T-helper 1 cell (primary cell): Measurements from ENCODE around the gene INAVA.
"Not testable (repeated sequence)": the region's sequence is repeated elsewhere in the genome, so short reads cannot be mapped to it uniquely, and the experiment has no call there.

Experiments used
- DNase-seq, 5 donors: peaks; one replicate each; pipeline ENCODE4 v3.0.0-alpha.2; 2012 to 2020

Gene INAVA

DNA sequence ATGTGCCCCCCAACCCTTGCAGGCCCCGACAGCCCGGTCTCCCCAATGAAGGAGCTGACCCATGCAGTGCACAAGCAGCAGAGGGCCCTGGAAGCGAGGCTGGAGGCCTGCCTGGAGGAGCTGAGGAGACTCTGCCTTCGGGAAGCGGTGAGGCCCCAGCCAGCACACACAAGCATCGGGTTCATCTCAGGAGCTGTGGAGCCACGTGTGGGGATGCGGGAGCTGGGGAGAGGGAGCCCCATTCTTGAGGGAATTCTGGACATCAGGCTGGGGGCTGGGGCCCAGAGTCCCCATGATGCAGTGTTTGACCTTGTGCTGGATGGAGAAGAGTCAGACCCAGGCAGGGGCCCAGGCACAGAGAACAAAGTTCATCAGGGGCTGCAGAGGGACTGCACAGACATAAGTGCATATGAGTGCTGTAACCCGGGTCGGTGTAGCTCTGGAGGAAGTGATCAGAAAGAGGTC lies 4.8 kb downstream of the INAVA start:
- DNase-seq, result no peak

DNA sequence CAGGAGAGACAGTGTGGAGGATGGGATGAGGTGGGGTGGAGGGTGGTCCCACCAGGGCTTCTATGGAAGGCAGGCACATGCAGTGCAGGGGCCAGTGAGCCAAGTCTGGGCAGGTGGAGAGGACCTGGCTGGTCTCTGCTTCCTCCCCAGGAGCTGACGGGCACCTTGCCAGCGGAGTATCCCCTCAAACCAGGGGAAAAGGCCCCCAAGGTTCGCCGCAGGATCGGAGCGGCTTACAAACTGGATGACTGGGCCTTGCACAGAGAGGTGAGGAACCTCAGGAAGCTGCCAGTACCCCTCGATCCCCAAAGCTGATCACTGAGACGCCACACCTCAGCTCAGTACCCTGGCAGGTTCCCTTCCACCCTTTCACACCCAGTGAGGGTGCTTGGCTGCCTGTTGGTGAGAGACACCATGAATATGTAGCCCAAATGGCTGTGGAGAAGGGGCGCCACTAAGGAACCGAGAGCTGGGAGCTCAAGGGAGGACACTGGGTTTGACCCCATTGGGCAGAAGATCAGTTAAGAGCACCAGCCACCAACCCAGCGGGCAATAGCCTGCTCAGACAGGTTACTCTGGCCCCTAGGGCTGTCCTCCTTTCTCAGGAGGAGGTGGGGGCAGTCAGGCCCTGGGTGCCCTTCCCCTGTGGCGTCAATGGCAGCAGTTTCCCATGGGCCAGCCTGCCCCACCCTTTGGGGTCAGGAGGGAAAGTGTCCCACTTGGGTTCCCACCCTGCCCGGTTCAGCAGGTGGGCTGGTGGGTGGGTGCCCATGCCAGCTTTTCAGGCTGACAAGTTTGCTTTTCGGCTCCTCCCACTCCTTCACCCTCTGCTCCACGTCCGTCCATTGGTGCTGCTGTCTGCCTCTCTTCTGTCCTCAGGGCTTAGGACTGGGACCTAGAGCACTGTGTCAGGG lies 5.5 kb downstream of the INAVA start:
- DNase-seq, result no peak

DNA sequence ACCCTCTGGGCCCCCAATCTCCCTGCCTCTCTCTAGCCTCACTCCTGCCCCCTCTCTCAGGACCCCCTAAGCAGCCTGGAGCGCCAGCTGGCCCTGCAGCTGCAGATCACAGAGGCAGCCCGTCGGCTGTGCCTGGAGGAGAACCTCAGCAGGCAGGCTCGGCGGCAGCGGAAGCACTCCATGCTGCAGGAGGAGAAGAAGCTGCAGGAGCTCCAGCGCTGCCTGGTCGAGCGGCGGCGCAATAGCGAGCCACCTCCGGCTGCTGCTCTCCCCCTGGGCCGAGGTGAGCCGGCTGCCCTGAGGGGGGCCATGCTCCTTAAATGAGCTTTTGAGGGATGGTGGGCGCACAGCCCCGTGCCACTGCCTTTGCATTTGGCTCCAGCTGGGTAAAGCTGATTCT lies 6.2 kb downstream of the INAVA start:
- no peak for DNase-seq

DNA sequence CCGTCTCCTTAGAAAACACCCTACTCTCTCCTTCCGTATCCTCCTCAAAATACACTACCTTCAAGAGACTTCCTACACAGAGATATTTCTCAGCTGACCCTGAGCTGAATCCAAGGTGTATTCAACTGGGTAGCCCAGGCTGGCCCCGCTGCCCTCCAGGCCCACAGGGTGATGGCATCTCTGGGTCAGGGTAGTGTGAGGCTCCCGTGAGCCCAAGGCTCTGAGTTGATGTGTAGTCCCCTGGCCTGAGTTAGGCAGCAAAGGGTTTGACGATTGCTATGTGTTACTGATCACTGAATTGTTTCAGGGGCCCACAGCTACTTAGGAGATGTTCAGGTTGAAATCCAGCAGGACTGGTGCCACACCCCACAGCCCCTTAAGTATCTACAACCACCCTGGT lies 6.7 kb downstream of the INAVA start:
- no peak for DNase-seq

DNA sequence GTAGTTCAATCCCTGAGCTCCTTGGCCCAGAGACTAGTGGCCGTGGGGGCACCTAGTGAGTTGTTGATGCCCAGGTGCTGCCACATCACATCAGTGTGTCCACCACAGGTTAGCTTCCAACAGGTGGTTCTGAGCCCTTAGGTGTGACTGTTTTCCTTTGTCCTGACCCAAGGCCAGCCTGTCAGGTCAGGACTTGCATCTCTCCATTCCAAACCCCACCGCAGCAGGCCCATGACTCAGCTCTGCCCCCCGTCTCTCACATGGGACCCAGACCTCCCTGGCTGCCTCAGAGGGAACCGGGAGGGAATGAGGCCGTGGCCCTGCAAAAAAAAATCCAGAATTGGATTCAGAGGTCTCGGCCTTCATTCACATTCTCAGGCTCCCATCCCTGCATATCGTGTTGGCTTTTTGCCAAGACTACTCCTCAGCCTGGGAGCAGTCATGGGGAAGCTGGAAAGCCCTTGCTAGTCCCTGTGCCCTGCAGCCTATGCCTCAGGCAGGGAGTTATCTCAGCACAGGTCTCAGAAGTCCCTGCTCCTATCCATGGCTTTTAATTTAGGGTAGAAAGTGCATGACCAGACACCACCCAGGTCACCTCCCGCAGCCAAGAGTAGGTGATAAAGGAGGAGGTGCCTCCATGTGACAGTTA lies 7.2 kb downstream of the INAVA start:
- DNase-seq, result no peak

DNA sequence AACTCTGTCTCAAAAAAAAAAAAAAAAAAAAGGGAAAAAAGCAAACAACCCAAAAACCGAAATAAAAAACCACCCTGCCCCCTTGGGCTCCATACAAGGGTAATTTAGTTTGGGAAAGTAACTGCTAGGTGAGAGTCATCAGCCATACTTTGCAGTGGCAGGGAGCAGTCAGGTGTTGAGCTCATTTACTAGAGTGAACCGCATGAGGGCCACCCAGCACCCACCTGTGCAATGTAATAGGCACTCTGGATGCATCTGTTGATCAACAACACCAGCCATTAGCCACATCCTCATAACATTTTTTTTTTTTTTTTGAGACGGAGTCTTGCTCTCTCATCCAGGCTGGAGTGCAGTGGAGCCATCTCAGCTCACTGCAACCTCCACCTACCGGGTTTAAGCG lies 9.1 kb downstream of the INAVA start:
- no peak for DNase-seq

DNA sequence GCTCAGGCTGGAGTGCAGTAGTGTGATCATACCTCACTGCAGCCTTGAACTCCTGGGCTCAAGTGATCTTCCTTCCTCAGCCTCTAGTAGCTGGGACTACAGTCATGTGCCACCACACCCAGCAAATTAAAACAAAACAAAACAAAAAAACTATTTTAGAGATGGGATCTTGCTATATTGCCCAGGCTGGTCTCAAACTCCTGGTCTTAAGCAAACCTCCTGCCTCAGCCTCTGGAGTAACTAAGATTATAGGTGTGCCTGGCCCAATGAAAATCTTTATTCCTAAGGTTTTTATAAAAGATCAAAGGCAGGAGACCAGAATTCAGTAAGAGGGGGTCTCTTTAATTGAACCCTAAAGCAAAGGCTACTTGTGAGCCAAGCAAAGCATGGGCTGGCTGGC lies 10.1 kb downstream of the INAVA start:
- DNase-seq, result no peak

DNA sequence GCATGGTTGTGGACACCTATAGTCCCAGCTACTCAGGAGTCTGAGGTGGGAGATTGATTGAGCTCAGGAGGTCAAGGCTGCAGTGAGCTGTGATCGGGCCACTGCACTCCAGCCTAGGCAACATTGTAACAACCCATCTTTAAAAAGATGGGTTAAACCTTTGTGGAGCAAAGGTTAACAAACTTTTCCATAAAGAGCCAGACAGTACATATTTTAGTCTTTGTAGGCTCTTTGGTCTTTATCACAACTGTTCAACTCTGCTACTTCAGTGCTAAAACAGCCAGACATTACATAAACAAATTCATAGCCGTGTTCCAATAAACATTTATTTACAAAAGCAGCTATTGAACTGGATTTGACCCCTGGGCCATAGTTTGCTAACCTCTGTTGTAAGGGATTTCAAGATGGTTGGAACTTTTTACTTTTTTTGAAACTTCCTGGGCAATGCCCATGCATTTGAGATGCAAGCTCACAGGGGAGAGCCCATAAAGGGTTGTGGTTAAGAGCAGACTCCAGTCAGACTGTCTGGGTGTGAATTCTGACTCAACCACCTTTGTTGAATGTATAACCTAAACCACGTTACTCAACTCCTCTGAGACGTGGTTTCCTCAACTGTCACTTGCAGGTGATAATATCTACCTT lies 10.8 kb downstream of the INAVA start:
- peak in 2 of 5 donors; percentile 23 to 52 for DNase-seq

DNA sequence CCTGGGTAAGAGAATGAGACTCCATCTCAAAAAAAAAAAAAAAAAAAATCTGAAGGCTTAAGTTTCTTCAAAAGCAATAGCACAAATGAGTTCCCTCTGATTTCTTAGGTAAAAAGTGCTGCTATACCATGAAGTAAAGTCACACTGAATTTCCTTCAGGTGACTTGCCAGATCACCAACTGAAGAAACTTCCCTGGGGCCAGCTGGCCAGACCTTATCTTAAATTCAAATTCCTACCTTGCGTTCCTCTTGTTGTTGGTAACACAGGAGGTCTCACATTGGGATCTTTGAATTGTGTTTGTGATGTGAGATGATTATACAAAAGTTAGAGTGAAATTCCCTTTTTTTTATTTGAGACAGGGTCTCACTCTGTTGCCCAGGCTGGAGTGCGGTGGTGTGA lies 11.8 kb downstream of the INAVA start:
- no peak for DNase-seq

DNA sequence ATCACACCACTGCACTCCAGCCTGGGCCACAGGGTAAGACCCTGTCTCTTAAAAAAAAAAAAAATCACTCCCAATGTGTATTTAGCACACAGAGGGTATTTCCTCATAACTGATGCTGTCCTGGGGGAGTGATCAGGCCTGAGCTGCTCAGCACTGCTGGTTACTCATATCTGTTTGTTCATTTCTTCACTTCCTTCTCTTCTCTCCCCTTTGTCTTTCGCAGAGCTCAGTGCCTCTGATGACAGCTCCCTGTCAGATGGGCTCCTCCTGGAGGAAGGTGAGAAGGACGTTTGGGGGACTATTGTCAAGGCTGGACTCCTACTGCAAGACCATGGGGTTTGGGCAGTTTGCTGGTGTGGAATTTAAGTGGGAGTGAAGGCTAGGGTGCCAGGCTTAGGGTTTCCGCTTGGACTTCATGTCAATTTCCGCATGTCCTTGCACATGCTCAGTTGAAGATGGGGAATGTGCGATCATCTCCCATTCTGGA lies 13.0 kb downstream of the INAVA start:
- no peak for DNase-seq

DNA sequence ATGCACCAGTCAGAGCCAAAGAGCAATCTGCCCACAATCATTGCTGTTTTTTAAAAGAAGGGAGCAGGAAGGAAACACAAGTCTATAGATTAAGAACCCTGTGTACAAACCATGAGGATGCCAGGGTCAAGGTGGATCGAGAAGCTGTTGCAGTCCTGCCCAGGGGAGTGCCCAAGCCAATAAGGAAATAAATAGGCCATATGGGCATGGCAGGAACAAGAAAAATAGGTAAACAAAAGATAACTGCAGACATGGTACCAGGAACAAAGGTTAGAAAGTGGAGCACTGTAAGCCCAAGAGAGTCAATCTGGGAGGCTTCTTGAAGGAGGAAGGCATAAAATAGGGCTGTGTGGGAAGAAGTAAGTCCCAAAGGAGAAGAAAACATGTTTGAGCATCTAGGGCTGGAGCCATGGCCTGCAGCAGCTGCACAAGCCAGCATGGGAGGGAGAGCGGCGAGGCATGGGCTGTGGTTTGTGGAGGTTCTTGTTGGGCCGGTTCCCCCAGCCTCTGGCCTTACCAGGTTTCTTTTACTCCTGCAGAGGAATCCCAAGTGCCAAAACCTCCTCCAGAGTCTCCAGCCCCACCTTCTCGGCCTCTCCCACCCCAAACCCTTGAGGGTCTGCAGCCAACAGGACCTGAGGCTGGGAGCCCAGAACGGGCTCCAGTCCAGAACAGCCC lies 13.6 kb downstream of the INAVA start:
- no peak for DNase-seq

DNA sequence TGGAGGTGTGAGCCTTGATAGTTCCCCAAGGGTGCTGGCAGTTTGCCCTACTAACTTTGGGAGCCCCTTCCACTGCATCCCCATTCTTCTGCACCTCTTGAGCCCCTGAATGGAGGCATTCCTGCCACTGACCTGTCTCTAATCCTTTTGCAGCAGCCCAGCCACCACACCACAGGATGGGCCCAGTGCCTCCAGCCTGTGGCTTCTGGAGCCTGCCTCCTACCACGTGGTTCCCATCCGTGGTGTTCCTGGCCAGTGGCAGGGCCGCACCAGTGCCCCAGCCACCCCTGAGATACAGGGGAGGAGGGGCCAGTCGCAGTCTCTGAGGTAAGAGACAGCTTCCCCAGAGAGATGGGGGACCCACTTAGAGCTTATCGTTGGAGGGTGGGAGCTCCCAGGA lies 14.4 kb downstream of the INAVA start:
- DNase-seq, result no peak

DNA sequence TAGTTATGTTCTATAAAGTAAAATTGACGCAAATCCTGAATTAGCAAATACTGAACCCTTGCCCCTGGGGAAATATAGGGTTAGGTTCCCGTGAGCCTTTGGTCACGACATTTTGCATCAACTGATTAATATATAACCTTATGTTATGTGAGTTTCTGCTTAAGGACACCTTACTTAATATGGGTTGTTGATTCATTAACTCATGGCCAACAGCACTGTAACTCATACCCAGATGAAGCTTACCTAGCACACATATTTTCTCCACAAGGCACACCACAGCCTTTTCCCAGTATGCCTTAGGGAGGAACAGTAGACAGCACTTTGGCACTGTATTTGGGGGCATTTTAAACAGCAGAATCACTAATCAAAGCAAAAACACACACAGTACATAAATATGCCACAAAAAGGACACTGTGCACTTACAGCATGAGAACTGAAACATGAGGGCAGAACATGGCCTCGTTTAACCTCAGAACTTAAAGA lies 15.1 kb downstream of the INAVA start:
- DNase-seq, result no peak

DNA sequence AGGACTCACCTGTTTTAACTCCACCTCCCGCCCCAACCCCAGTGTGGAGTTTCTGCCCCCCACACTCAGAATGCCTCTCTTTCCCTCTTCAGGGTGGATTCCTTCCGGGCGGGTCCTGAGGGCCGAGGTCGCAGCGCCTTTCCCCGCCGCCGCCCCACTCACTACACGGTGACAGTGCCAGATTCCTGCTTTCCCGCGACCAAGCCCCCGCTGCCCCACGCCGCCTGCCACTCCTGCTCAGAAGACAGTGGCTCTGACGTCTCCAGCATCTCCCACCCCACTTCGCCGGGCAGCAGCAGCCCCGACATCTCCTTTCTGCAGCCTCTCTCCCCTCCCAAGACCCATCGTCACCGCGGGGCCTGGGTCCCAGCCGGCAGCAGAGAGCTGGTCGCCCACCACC lies 16.7 kb downstream of the INAVA start:
- DNase-seq, result no peak

DNA sequence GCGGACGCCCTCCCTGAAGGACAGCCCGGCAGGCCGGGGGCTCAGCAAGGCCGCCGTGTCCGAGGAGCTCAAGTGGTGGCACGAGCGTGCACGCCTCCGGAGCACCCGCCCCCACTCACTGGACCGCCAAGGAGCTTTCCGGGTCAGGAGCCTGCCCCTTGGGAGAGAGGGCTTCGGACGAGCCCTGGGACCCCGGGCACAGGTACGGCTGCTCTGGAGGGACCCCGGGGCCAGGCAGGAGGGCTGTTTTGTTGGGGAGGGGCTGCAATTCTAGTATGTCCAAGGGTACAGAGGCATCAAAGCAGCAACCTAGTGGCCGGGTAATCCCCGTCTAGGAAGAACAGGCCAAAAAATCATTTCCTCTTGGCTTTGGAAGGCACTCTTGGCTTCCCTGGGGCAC lies 17.2 kb downstream of the INAVA start:
- DNase-seq, result not testable (repeated sequence)

DNA sequence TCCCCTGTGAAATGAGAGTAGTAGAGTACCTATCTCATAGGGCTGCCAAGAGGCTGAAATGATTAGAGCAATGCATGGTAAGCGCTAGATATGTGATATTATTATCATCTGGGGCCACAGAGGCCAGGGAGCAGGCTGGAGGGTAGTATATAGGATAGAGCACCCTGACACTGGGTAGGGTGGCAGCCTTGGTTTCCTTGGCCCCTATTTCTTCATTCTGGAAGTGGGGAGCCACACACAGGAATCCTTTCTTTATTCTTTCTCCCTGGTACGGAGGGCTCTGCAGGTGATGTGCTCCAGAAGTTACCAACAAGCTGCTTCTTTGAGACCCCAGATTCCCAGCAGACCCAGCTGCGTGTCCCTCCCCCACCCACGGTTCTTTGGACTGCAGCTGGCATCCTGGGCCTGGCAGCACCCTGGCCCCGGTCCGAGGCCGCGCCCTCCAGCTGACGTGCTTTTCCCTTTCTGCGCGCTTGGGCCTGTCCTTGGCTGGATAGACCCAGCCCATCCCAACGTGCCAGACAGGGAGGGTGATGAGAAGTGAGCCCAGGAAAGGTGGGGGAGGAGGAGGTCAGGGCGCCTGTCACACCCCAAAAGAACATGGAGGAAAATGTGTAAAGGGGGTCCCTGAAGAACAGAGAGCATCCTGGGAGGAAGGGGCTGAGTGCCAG lies 18.2 kb downstream of the INAVA start:
- no peak for DNase-seq

DNA sequence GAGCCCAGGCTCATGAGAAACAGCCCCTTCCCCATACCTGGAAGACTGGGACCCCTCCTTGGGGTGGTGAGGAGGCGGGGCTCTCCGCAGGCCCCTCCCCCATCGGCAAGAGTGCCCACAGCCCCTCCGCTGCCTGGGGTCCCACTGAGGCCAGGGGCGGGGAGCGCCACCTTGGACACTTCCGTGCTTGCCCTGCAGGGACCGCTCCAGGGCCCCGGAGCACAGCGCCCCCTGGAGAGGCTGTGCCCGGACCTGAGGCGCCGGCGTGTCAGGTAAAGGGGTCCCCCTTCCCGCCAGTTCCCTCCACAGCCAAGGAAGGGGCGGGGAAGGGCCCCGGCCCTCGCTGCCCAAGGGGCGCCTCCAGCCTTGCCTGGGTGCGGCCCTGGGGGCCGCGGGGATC lies 21.5 kb downstream of the INAVA start:
- DNase-seq, result no peak

DNA sequence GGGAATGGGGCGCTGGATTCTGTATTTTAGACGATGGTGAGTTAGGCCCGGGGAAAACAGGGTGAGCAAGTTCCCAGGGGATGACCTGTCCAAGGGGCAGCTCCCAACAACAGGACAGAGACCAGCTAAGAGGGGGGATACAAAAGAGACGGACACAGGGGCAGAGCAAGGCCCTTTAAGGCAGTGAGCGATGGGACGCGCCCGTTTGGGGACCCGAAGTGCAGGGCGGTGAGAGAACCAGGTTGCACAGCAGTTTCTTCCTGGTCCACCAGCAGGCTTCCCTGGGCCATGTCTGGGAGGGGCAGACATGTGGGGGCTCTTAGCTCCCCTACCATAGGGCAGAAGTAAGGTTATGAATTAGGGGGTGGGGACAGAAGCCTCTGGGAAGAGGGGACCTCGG lies 22.0 kb downstream of the INAVA start:
- no peak for DNase-seq

DNA sequence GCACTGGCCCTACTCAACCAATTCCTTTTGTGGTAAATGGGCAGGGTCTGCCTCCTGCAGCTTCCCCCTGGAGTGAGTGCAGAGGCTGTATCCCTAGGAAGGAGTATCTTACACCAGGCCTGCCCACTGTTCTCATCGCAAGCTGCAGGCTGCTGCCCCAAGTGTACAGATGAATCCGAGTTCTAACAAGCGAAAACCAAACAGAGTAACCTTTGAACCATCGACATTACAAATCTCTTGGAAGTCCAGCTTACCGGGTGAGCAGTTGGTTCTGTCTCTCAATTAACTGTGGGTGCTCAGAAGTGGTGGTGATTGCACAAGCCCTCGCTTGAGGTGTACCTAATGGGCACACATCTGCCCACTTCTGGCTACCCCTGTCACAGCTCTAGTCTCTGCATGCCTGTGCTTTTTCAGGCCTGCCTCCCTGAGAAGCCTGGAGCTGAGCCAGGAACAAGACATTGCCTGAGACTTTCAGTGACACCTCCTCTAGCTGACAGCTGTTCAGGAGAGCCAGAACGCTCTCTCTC lies 22.7 kb downstream of the INAVA start:
- DNase-seq, result no peak

DNA sequence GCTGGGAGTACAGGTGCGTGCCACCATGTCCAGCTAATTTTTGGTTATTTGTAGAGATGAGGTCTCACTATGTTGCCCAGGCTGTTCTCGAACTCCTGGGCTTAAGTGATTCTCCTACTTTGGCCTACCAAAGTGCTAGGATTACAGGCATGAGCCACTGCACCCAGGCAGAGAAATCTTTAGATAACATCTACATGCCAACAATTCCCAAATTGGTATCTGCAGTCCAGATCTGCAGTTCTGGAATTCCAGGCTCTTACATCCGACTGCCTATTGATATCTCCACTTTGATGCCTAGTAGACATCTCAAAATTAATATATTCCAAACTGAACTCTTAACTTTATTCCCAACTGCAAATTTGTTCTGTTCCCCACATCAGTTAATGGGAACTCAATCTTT lies 23.3 kb downstream of the INAVA start:
- no peak for DNase-seq

DNA sequence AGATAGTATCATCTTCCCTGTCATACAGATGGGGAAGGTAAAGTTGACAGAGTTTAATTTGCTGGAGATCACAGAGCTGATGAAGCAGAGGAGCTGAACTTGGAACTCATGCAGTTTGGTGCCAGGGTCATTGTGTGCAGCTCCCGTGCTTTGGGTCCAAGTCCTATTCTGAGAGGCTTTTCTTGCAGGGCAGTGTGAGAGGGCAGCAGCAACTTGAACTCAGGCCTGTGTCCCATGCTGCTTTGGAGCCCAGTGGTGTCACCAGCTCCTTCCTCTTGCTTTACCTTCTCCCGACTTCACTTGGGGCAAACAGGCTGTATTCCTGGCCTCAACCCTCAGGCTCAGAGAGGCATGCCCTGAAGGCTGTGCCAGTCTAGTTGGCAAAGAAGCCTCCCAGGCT lies 24.7 kb downstream of the INAVA start:
- no peak for DNase-seq

DNA sequence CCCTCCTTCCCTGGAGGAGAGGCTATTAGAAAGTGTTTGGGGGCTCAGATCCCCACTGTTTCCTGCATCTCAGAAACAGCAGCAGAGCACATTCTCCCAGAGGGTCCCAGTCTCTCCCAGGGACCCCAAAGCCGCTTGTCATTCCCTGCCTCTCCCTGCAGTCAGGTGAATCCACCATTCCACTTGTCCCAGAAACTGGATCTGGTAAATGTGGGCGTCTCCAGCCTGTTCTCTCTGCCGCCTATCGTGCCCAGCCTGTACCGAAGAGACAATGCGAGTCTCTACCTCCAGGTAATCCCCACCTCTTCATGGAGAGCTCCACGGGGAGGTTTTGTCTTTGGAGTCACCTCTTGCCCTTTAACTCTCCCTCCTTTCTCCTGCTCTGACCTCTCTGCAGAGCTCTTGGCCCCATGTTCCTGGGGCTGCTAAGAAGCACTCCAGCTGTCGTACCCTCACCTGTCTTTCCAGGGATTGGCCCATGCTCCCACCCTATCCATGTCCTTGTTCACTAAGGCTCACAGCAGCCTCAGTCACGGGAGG lies 26.9 kb downstream of the INAVA start:
- no peak for DNase-seq
